Keratinocyte (primary cell): ENCODE results near the gene NOA1.

Source experiments
- EZH2 ChIP-seq: IDR thresholded peaks from one replicate; pipeline ENCODE4 v1.6.1; 2012; ENCODE audit warnings: inconsistent platforms, mild to moderate bottlenecking, low read length, moderate library complexity
- TF ChIP-seq, protein P1 (sequence below), 3 experiments: IDR thresholded peaks in 1 of 3; conservative IDR thresholded peaks in 1 of 3; optimal IDR thresholded peaks in 1 of 3; 2 replicates in 2 of 3; 3 replicates in 1 of 3; pipeline versions ENCODE3 to v1.5.1; 2011; ENCODE audit warnings: low read length in 3 of 3, mild to moderate bottlenecking in 3 of 3, moderate library complexity in 2 of 3, control low read depth in 1 of 3, inconsistent platforms in 1 of 3; ENCODE audit not compliant: insufficient read depth in 2 of 3; ENCODE audit errors: extremely low read depth in 1 of 3

DNA sequence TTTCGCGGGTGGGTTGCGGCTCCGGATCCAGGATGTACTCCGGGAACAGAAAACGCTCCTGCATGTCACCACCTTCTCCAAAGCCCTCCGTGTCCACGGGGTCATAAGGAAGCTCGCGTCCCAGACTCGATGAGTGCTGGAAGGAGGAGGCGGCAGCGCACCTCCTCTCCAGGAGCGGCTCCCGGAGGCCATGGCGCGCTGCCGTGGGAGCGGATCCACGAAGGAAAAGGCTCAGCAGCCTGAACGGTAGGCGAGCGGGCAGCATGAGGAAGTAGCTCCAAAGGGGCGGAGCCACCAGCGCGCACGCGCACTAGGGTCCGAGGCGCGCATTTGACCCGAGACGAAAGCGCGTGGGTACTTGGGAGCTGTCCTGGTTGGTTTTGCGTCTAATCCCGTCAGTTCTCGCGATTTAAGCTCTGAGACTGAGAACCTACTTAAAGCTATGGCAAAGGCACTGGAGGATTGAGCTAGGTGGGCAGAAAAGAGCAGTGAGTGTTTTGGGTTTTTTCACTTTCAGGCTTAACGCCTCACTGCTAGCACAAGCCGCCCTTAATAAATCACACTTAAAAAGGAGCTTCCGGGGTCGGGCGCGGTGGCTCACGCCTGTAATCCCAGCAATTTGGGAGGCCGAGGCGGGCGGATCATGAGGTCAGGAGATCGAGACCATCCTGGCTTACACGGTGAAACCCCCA lies at the start of gene NOA1:
- TF ChIP-seq, protein P1, sequence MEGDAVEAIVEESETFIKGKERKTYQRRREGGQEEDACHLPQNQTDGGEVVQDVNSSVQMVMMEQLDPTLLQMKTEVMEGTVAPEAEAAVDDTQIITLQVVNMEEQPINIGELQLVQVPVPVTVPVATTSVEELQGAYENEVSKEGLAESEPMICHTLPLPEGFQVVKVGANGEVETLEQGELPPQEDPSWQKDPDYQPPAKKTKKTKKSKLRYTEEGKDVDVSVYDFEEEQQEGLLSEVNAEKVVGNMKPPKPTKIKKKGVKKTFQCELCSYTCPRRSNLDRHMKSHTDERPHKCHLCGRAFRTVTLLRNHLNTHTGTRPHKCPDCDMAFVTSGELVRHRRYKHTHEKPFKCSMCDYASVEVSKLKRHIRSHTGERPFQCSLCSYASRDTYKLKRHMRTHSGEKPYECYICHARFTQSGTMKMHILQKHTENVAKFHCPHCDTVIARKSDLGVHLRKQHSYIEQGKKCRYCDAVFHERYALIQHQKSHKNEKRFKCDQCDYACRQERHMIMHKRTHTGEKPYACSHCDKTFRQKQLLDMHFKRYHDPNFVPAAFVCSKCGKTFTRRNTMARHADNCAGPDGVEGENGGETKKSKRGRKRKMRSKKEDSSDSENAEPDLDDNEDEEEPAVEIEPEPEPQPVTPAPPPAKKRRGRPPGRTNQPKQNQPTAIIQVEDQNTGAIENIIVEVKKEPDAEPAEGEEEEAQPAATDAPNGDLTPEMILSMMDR (optimal IDR thresholded peaks at IDR 0.05 in 1 of 3, IDR thresholded peaks at IDR 0.05 in 1 of 3, conservative IDR thresholded peaks at IDR 0.05 in 1 of 3; ENCODE audit: extremely low read depth in 1 of 3, insufficient read depth in 2 of 3, low read length in 3 of 3) = no peak
- no peak for TF ChIP-seq EZH2
